Calu3 (cell line): Measurements from ENCODE around the gene PRAMEF18. TPM values are rescaled to one million over a fixed set of nuclear protein-coding genes. Genes with fewer than 3 reads are reported as not detected.
"Not testable (repeated sequence)": the region's sequence is repeated elsewhere in the genome, so short reads cannot be mapped to it uniquely, and the experiment has no call there.

Experiments used
- Bru-seq: library from RNA; stranded (reverse); fragments of 400-500 nt; gene quantifications from one replicate; lab custom pipeline; 2021; lab: Mats Ljungman, UMichigan
- BruChase-seq, 2 experiments: library from RNA; stranded (reverse); fragments of 400-500 nt; gene quantifications; one replicate each; lab custom pipeline; 2021; lab: Mats Ljungman, UMichigan
- BruUV-seq: library from RNA; stranded (reverse); fragments of 400-500 nt; replicated peaks from 2 replicates; lab custom pipeline; 2021; lab: Mats Ljungman, UMichigan
- CTCF ChIA-PET: fragments of 300-600 bp; sonication (Branson Sonifier 250); formaldehyde crosslinking; loops from one replicate; lab custom pipeline; 2022; ENCODE audit warnings: antibody characterized with exemption; lab: Charles Lee
- DNase-seq: peaks from one replicate; pipeline ENCODE4 v3.0.0; 2022
- H3K27ac Mint-ChIP-seq: one replicate; pipeline ENCODE4 v1.8.0; 2022; ENCODE audit warnings: mixed read lengths; ENCODE audit not compliant: unreplicated experiment
- H3K27me3 Mint-ChIP-seq: one replicate; pipeline ENCODE4 v1.8.0; 2022; ENCODE audit warnings: mixed read lengths; ENCODE audit not compliant: unreplicated experiment
- H3K36me3 Mint-ChIP-seq: one replicate; pipeline ENCODE4 v1.8.0; 2022; ENCODE audit warnings: mild to moderate bottlenecking, moderate library complexity, mixed read lengths; ENCODE audit not compliant: insufficient read depth, unreplicated experiment
- H3K4me1 Mint-ChIP-seq: one replicate; pipeline ENCODE4 v1.8.0; 2022; ENCODE audit warnings: mild to moderate bottlenecking, low read depth, mixed read lengths; ENCODE audit not compliant: unreplicated experiment
- H3K4me3 Mint-ChIP-seq: one replicate; pipeline ENCODE4 v1.8.0; 2022; ENCODE audit warnings: mild to moderate bottlenecking, low read depth, moderate library complexity, mixed read lengths; ENCODE audit not compliant: unreplicated experiment
- H3K9me3 Mint-ChIP-seq: one replicate; pipeline ENCODE4 v1.8.0; 2022; ENCODE audit warnings: low read depth, mixed read lengths; ENCODE audit not compliant: unreplicated experiment
- intact Hi-C: fragments of 100-400 bp; cut with micrococcal nuclease; formaldehyde crosslinking; loops from one replicate; pipeline ENCODE4 v1.10.0; 2022; ENCODE audit not compliant: unreplicated experiment
- long read RNA-seq: library from polyadenylated mRNA; stranded (forward); transcript quantifications from one replicate; pipeline ENCODE4 v2.0.0, GENCODE V29; 2022
- total RNA-seq: library from RNA; stranded (reverse); gene quantifications from 2 replicates; pipeline ENCODE4 v1.2.3, GENCODE V29; 2022

PRAMEF18 gene, protein sequence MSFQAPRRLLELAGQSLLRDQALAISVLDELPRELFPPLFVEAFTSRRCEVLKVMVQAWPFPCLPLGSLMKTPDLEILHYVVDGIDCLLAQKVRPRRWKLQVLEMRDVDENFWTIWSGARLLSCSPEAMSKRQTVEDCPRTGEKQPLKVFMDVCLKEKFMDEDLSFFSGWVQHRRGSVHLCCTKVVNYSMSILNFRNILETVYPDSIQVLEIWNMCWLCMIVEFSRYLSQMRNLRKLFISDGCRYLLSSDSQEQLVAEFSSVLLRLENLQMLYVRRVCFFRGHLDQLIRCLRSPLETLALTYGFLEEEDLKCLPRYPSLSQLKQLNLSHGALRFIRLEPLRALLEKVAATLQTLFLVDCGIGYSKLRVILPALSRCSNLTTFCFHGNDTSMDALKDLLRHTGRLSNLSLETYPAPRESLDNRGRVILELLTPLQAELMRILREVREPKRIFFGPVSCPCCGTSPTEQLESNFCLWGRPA
- total RNA-seq, result not detected in 2 replicates
- not detected for Bru-seq, nascent RNA
- not detected for BruChase-seq, experiment 1, labeled RNA remaining after a 6-hour chase
- not detected for BruChase-seq, experiment 2, labeled RNA remaining after a 2-hour chase
- long read RNA-seq, result 0 reads

DNA sequence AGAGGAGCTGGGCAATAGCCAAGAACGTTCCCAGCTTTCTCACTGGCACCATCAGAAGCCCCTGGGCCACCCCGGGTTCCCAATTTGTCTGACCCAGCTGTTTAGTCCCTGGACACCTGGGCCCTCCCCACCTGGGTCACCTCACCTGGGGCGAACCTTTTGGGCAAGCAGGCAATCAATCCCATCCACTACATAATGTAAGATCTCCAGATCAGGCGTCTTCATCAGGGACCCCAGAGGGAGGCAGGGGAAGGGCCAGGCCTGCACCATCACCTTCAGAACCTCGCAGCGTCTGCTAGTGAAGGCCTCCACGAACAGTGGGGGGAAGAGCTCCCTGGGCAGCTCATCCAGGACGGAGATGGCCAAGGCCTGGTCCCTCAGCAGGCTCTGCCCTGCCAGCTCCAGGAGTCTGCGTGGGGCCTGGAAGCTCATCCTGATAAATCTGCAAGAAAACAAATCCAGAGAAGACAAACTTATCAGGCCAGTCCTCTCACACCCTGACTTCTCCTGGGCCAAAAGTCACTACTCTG is at the start of gene PRAMEF18:
TSS of gene PRAMEF18 (minus strand) at position 480 of the 530 bp plus-strand sequence. CDS start at position 432, 48 bp downstream.
- H3K4me3 Mint-ChIP-seq, DNase-seq, H3K9me3 Mint-ChIP-seq, H3K36me3 Mint-ChIP-seq, H3K27ac Mint-ChIP-seq, CTCF ChIA-PET, intact Hi-C loops, BruUV-seq, H3K4me1 Mint-ChIP-seq, H3K27me3 Mint-ChIP-seq: not testable (repeated sequence)

DNA sequence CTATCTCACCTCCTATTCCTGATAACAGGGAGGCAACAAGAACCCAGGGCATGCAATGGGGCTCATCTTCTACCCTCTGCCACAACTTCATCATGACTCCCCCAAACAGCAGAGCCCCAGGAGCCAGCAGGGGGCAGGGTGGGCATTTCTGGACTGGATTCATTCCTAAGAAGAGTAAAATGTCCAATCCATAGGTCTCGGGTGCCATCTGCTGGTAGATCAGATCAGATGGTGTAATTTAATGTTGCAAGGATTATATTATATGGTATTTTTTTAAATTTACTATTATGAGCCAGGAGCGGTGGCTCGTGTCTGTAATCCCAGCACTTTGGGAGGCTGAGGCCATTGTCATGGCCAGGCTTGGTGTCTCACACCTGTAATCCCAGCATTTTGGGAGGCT is 39.2 kb upstream of the PRAMEF18 start:
- H3K9me3 Mint-ChIP-seq, BruUV-seq: not testable (repeated sequence)

DNA sequence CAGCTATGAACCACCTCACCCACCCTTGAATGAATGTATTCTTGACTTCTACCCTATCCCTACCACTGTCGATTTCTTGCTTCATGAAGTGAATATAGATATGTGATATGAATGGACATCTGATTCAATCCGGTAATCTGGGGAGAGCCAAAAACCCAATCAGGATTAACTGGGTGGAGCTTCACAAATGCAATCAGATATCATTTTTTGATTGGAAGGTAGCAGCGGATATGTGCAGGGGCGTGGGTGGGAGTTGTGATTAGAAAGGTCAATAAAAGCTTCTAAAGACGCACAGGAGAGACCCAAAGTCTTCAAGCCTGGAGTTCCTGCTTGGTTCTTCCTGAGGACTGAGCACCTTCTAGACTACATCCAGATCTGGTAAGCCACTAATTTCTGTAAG is 27.9 kb upstream of the PRAMEF18 start, which contains the start of gene PRAMEF5:
TSS of gene PRAMEF5 (plus strand) at position 301 of the 400 bp plus-strand sequence. CDS start 5,071 bp downstream, outside the sequence.
- H3K4me3 Mint-ChIP-seq, CTCF ChIA-PET, H3K9me3 Mint-ChIP-seq, BruUV-seq, H3K4me1 Mint-ChIP-seq, intact Hi-C loops, H3K27me3 Mint-ChIP-seq, H3K27ac Mint-ChIP-seq, H3K36me3 Mint-ChIP-seq, DNase-seq: not testable (repeated sequence)

More for the DNA sequence above, 39.2 kb upstream of the PRAMEF18 start:
- DNase-seq, H3K27ac Mint-ChIP-seq, H3K4me1 Mint-ChIP-seq, CTCF ChIA-PET, intact Hi-C loops, H3K27me3 Mint-ChIP-seq, H3K4me3 Mint-ChIP-seq, H3K36me3 Mint-ChIP-seq: not testable (repeated sequence)

DNA sequence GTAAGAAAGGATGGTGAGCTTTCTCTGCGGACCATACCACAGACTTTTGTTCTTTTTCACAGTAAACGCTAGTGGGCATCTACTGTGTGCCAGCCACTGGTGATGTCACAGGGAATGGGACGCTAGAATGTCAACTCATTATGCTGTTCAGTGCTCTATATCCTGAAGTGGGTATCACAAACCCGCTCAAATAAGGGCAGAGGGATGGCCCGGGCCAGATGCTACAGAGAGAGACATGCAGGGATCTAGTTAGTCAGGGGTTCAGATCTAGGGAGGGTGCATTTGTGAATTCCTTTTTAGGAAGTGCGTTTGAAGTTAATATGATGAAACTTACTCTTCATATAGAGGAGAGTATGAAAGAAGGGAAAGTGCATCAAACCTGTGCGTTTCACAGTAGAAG is 21.2 kb upstream of the PRAMEF18 start:
- CTCF ChIA-PET, result not testable (repeated sequence)

DNA sequence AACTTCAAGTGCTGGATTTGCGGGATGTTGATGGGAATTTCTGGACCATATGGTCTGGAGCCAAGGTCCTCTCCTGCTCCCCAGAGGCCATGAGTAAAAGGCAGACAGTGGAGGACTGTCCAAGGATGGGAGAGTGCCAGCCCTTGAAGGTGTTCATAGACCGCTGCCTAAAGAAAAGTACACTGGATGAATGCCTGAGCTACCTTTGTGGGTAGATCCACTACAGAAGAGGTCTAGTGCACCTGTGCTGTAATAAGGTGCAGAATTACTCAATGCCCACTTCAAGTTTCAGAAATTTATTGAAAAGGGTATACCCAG is 20.6 kb upstream of the PRAMEF18 start:
- CTCF ChIA-PET, H3K27ac Mint-ChIP-seq, H3K4me1 Mint-ChIP-seq, intact Hi-C loops, BruUV-seq, H3K36me3 Mint-ChIP-seq, H3K27me3 Mint-ChIP-seq, DNase-seq, H3K9me3 Mint-ChIP-seq, H3K4me3 Mint-ChIP-seq: not testable (repeated sequence)

More for the DNA sequence above, 21.2 kb upstream of the PRAMEF18 start:
- intact Hi-C loops, H3K36me3 Mint-ChIP-seq, H3K4me1 Mint-ChIP-seq, H3K9me3 Mint-ChIP-seq, H3K27ac Mint-ChIP-seq, BruUV-seq, H3K4me3 Mint-ChIP-seq, DNase-seq, H3K27me3 Mint-ChIP-seq: not testable (repeated sequence)

DNA sequence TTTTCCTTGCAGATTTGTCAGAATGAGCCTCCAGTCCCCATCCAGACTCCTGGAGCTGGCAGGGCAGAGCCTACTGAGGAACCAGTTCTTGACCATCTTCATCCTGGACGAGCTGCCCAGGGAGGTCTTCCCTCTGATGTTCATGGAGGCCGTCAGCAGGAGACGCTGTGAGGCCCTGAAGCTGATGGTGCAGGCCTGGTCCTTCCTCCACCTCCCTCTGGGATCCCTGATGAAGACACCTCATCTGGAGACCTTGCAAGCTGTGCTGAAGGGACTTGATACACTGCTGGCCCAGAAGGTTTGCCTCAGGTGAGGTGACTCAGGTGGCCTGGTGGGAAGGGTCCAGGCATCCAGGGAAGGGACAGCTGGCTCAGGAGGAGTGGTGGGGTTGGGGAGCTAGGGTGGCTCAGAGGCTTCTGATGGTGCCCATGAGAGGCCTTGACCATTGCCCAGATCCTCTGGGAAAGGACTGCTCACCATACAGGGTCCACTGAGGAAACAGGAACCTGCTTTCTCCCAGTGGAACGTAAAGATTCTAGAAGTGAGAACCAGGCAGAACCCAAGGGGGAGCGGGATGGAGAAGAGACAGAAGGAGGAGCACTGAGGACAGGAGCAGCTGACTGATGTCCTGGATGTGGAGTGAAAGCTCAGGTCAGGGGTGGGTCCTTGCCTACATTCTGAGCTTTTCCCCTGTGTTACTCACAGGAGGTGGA is 20.0 kb upstream of the PRAMEF18 start:
- H3K27me3 Mint-ChIP-seq, H3K9me3 Mint-ChIP-seq, CTCF ChIA-PET, intact Hi-C loops, H3K4me3 Mint-ChIP-seq, H3K36me3 Mint-ChIP-seq, BruUV-seq, DNase-seq, H3K4me1 Mint-ChIP-seq, H3K27ac Mint-ChIP-seq: not testable (repeated sequence)

DNA sequence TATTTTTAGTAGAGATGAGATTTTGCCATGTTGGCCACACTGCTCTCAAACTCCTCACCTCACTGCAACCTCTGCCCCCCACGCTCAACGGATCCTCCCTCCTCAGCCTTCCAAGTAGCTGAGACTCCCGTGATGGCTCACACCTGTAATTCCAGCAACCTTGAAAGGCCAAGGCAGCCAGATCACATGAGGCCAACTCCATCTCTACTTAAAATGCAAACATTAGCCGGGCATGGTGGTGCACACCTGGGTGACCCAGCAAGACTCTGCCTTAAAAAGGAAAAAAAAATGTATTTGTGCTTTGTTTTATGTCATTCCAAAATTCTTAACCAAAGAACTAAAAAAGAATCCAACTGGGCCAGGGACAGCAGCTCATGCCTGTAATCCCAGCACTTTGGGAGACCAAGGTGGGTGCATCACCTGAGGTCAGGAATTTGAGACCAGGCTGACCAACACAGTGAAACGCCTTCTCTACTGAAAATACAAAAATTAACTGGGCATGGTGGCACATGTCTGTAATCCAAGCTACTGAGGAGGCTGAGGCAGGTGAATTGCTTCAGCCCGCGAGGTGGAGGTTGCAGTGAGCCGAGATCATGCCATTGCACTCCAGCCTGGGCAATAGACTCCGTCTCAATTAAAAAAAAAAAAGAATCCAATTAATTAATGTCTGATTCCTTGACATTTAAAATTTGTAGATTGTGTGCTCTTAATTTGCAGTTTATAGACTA is 17.7 kb upstream of the PRAMEF18 start:
- H3K4me3 Mint-ChIP-seq, H3K9me3 Mint-ChIP-seq, H3K4me1 Mint-ChIP-seq, H3K36me3 Mint-ChIP-seq, H3K27ac Mint-ChIP-seq, BruUV-seq, intact Hi-C loops, H3K27me3 Mint-ChIP-seq, CTCF ChIA-PET, DNase-seq: not testable (repeated sequence)

DNA sequence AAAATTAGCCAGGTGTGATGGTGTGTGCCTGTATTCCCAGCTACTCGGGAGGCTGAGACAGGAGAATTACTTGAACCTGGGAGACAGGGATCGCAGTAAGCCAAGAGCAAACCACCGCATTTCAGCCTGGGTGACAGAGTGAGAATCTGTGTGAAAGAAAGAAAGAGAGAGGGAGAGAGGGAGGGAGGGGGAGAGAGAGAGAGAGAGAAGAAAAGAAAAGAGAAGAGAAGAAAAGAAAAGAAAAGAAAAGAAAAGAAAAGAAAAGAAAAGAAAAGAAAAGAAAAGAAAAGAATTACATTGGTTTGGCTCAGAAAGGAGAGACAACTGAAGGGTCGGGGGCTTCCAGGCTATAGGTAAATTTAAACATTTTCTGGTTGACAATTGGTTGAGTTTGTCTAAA is 13.7 kb upstream of the PRAMEF18 start:
- H3K27me3 Mint-ChIP-seq, H3K36me3 Mint-ChIP-seq, DNase-seq, H3K27ac Mint-ChIP-seq, BruUV-seq, intact Hi-C loops, H3K4me1 Mint-ChIP-seq, H3K9me3 Mint-ChIP-seq, CTCF ChIA-PET, H3K4me3 Mint-ChIP-seq: not testable (repeated sequence)

DNA sequence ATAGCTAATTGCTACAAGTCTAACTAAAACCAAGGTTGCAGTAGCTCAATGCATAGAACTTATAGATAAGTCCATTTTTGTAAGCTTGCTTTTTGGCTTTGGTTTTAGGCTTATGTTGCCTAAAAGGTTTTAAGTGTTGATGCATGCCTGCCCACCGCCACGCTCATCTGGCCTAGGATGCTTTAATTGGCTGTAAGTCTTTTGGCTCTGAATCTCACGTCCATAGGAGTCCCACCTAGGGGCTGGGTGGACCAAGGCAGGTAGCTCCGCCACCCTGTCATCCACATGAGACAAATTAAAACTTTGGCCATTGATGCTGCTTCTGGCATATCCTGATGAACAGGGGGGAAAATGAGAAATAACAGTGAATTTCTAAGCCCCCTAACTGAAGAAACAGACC is 11.6 kb upstream of the PRAMEF18 start:
- H3K27ac Mint-ChIP-seq, DNase-seq, intact Hi-C loops, H3K4me1 Mint-ChIP-seq, H3K36me3 Mint-ChIP-seq, H3K9me3 Mint-ChIP-seq, H3K27me3 Mint-ChIP-seq, BruUV-seq, H3K4me3 Mint-ChIP-seq: not testable (repeated sequence)
- CTCF ChIA-PET, result interaction anchor here (0.7 kb wide), 1 partner anchor 123 kb away, joined by 3 read pairs; no protein-coding TSS in a partner anchor
